HG02938 (cell line): ENCODE data around the gene PCP2.
A peak's percentile ranks its signal among the peaks of the same experiment; 100 is the strongest.

Source experiments
- ATAC-seq: cut with Tn5 transposase; IDR thresholded peaks from one replicate; pipeline ENCODE4 v1.9.1; 2021; ENCODE audit warnings: mild to moderate bottlenecking, moderate library complexity; ENCODE audit not compliant: unreplicated experiment

Gene PCP2

DNA sequence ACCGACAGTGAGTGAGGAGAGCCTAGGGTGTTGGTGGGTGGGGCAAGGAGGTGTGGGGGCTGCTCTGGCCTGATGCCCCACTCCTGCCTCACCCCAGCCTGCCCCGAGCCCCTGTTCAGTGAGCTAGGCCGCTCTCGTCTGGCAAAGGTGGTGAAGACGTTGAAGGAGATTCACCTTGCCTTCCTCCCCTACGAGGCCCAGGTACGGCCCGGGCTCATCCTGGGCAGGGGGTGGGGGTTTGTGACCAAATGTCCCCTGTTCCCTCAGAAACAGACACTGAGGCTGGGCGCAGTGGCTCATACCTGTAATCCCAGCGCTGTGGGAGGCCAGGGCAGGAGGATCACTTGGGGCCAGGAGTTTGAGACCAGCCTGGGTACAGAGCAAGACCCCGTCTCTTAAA is 7.3 kb upstream of the PCP2 start:
- ATAC-seq, result no peak

DNA sequence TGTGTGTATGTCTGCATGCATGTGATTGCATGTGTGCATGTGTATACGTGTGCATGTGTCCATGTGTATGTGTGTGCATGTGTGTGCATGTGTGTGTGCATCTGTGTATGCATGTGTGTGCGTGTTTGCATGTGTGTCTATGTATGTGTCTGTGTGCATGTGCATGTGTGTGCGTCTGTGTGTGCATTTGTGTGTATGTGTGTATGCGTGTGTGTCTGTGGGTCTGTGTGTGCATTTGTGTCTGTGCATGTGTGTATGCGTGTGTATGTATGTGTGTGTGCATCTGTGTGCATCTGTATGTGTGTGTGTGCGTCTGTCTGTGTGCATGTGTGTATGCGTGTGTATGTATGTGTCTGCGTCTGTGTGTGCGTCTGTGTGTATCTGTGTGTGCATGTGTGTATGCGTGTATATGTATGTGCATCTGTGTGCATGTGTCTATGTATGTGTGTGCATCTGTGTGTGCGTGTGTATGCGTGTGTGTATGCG is 6.4 kb upstream of the PCP2 start:
- no peak for ATAC-seq

DNA sequence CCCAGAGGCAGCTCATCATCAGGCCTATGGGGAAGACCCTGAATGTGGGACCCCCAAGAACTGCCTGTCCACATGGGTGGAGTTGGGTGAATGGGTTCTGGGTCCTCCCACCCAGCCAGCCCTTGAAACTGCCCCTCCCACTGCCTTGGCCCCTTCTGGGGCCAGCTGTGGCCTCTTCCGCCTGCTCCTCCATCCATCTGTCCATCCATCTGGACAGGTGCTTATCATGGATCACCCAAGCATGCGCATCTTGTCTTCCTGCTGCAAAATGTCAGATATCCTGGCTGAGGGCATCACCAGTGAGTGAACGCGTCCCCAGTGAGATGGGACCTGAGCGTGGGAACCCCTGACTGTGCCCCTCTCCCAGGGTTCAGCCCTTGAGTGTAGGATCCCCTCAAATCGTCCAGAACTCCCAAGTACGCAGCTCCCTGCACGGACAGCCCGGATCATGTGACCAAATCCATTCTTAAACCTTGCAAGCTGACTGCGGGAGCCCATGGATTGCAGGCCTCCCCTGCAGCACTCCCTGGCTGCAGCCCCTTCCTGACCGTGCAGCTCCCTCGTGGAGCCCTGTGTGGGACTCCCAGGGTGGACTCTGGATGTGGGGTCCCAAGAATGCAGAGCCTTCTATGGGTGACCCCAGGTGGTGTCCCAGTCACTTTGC is 5.4 kb upstream of the PCP2 start:
- ATAC-seq, result no peak

DNA sequence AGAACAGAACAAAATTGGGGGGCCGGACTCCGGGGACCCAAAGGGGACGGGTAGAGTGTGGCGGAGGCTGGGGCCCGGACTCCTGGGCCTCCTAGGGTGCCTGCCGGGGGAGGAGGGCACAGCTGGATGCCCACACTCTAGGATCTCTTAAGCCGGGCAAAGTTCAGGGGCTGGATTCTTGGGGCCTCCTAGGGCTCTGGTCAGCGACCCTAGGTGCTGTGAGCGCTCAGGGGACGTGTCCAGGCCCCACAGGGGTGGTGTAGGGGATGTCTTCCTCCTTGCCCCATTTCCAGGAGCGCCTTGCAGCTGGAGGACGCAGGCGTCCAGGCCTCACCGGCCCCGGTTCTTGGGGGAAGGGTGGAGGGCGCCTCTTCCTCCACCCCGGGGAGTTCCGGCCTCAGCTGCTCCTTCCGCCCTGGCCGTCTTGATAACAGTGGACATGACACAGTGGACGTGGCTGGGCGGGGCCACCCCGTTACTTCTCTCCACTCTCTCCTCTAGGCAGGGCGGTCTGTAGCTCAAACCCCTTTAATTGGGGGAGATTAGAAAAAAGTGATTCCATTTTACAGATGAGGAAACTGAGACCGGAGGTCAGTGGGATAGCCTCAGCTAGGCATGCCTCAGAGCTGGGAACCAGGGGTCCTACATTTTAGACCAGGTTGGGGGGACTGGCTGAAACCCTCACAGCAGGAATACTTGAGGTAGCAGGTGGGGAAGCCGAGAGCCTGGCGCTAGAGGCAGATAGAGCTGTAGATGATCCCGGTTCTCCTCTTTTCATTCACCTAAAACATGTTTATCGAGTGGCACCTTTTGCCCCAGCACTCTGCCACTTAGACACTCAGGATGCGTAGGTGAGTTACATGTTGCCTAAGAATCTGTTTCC is 4.1 kb upstream of the PCP2 start:
- ATAC-seq, result peak; percentile 6

DNA sequence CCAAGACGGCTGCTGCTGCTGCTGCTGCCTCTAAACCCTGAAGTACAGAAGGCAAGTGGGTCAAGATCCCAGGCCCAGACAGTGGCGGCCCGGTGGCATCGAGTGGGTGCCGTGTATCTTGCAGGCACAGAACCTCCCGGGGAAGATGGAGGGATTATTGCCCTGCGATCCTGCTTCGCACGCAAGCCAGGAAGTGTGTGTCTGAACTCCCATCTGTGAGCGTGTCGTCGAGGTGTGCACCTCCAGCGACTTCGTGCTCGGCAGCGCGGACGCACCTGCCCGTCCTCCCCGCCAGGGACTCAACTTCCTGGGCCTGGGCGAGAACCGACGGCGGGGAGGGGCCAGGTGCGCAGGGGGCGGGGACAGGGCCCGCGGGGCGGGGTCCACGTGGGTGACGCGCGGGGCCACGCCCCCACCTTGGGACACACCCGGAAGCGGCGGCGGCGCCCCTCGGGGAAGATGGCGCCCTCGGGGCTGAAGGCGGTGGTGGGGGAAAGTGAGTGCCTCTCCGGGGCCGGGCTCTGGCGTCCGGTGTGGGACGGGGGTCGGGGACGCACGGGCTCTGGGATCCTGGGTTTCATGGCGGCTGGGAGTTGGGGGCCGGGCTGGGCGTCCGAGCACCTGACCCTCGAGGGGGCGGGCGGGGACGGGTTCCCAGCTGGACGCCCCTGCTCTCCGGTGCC is 3.3 kb upstream of the PCP2 start, which contains the start of gene STXBP2:
Gene STXBP2 (plus strand): TSS at position 420 of the 683 bp plus-strand sequence. CDS start 40 bp downstream, at position 460.
- peak; percentile 46 for ATAC-seq

DNA sequence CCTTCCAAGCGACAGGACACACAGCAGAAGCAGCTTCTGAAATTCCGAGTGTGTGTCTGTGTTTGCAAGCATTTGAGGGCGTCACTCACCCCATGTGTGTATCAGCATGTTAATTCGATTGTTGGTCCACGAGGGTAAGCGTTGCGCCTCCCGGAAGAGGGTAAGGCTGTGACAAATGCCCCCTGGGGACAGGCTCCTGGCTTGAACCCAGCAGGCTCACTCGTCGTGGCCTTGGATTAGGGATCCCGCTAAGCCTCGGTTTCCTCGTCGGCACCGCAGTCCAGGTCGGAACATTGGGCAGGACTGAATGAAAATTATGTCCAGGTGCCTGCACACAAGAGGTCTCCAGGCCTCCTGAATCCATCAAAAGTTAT is 2.8 kb upstream of the PCP2 start:
- ATAC-seq, result no peak

DNA sequence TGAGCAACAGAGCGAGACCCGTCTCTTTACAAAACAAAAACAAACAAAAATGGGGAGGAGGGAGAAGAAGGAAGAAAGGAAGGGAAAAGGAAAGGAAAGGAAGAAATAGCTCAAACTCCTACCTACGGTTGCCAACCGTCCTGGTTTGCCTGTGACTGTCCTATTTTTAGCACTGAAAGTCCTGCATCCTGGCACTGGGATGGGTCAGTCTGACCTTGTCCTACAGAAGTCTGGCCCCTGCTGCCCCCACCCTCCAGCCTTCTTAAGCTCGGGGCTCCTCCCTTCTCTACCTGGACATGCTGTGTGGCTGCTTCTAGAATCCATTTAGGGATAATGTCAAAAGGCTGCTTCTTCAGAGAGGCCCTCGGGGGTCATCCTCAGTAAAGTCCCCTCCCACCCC is 2.2 kb upstream of the PCP2 start:
- ATAC-seq, result no peak

DNA sequence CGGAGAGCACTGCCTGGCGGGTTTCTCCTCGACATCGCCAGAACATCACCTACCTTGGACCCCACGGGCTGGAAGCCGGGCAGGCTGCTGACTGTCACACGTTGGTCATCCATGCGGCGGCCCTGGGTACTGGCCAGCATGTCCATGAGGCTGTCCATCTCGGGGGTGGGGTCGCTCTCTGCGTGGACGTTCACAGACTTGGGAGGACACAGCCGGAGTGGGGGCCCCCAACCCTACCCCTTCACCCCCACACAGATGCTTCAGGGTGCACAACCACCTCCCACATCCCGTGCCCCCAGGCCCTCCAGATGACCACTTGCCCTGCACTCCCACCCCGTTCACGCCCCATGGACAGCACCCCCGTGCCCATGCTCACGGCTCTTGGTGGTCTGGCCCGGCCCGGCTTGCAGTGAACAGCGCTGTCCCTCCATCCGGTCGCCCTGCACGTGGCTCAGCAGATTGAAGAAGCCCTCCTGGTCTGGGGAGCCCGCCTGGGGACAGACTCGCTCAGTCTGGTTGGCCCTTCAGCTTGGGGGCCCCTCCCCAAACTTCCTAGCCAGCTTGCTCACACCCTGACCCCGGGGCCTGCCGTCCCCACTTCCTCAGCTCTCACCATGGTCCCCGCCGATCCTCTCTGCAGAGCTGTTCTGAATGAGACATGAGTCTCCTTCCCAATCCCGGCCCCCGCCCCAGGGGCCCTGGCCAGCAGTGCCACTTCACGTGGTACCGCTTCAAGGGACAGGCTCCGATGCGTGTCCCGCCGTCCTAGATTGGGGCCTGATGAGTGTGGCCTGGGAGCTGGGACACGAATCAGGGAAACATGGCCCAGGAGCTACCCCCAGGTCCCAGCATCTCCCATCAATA is 947 bp downstream of the PCP2 start:
- no peak for ATAC-seq

DNA sequence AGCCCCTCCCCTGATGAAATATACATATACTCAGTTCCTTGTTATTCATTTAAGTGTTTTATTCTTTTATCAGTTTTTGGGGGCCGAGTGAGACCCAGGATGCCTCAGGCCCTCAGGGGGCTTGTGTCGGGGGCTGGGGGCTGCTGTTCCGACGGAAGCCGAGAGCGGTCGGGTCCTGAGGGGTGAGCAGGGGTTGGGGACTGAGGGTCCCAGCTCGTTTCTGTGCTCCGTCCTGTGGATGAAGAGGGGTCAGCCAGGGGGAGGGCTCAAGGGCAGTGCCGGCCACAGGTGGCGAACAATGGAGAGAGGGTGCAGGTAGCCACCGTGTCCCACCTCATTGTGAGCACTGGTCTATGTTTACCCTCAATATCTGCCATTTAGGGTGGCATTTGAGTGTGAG is 1.9 kb downstream of the PCP2 start:
- ATAC-seq, result no peak

DNA sequence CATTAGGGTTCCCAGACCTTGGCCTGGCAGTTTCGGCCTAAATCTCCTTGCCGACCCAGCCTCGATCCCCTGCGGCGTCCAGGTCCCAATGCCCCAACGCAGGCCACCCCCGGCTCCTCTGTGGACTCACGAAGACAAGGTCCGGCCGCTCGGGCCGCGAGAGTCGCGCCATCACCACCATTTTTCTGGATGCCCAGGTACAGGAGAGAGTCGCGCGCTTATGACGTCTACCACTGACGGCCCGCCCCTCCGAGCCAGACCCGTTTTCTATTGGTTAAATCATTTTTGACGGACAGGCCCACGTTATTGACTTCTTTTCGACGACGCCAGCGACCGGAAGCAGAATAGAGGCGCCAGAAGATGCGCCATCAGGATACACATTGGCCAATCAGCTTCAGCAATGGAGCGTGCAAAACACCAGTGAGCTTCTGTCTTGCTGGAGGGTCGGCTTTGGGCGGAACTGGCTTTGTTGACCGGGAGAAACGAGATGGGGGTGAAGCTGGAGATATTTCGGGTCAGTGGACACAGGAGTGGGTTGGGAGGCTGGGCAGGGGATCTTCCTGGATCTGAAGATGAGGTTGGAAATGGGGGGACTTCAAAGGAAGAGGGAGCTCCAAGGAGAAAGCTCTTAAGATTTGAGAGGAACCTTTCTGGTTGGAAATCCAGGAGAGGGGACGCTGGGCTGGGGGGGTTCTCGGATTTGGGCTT is 4.0 kb downstream of the PCP2 start, which contains the start of the genes PET100 and XAB2:
Gene PET100 (plus strand): TSS at position 447 of the 708 bp plus-strand sequence. CDS start 41 bp downstream, at position 488.
Gene XAB2 (minus strand): TSS at position 199 of the 708 bp plus-strand sequence. CDS start 18 bp downstream, at position 181.
- peak; percentile 93 for ATAC-seq

DNA sequence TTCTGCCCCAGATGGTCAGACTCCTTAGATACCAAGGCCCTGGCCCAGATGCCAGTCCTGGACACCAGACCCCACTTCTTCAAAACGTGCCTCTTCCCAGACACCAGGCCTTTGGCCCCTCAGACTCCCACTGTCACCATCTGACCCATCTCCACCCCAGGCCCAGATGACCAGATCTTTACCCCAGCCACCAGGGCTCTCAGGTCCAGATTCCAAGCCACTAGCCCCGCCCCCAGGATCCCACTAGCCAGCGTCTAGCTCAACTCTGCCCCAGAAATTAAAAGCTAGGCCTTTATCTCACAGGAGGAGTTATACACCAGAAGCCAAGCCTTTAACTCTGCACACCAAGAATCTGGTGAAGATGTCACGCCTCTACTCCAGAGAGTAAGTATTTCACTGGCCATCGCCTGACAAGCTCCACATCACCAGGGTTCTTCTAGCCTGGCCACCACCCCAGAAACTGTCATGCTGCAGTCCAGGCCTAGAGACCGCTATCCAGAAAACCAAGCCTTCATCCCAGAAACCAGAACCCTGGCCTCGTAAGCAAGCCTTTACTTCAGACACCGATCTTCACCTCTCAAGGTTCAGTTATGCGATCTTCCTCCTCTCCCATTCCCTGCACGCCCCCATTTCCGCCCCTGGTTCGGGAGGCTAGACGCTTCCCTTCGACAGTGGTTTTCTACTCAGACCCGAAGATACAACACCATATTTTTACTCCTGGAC is 4.8 kb downstream of the PCP2 start:
- no peak for ATAC-seq

DNA sequence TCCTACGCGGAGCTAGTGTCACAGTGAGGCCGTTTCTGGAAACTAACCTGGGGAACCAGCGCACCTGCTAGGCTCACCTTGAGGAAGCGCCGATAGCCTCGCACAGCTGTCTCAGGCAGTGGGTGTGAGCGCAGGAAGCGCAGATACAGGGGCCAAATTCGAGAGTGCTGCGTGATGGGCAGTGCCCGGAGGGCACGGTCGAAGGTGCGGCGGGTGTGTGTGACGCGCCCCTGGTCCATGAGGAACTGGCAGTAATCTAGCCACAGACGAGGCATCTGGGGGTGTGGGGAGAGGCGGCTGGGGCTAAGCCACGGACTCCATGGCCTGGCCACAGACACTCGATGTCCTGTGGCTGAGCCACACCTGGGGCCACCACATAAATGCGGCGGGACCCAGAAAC is 6.4 kb downstream of the PCP2 start:
- ATAC-seq, result no peak

DNA sequence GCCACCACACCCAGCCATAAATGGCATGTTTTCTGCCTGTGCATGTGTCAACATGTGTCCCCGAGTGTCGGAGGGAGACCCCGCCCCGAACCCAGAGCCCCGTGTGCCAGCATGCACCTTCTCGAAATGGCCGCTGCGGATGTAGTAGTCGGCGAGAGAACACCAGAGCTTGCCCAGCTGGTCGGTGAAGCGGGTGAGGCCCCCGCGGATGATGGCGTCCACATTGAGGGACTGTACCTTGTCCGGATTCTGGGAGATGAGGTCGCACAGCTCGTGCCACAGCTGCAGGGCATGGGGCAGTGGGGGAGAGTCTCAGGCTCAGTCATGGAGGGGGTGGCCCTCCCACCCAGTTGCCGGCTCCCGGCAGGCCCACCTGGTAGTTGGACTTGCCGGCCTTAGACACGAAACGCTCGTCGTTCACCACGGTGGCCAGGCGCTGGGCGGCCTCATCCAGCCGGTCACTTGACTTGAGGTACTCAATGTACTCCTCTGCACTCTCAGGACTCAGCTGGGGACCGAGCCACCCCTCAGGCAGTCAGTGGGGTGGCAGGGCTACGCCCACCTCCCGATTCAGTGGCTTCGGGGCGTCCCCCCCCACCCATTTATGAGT is 7.7 kb downstream of the PCP2 start:
- no peak for ATAC-seq

DNA sequence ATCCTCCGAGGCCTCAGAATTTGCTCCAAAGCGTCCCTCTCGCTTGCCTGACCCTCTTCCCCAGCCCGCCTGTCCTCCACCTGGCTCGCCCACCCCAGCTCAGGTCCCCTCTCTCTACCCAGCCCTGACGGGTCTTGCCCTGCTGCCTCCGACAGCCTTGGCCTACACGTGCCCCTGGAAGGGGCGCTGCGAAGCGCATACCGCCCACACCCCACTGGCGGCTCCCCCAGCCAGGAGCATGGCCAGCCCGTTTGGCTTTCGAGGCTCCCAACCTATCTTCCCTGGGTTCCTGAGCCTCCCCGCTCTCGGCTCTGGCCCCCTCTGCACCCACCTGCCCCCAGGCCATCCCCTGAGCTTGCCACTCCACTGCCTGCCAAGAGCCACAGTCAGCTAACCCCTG is 8.7 kb downstream of the PCP2 start:
- ATAC-seq, result no peak

DNA sequence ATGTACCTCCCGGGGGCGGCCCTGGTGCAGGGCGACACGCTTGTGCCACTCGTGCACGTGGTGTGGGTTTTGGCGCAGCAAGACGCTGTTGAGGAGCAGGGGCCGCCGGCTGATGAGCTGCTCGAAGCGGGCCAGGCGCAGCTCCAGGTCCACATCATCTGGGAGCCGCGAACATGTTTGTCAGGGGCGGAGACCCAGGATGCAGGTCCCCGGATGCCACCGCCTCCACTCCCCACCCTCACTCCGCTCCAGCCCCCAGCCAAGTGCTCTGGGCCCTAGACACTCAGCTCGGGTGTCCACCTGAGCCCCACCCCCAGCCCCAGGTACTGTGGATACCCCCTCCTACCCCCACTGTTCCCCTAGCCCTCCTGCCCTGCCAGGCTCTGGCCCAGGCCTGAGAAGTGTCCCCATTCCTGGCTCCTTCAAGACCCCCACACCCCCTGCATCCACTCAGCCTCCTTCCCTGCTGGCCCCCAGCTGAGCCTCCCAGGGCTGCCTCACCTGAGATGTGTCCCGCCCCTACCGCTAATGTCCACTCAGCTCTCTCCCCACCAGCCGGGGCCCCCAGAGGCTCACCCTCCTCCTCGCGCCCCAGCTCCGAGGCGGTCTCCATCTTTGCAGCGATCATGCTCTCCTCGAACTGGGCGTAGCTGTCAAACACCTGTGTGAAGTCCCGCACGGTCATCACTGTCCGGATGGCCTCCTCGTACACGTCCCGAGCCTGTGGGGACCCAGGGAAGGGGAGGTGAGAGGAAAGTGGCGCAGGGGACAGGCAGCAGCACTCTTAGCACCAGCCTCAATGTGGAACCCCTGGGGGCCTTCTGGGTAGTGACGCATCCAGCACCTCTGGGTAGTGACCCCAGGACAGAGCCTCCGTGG is 9.6 kb downstream of the PCP2 start:
- ATAC-seq, result no peak

DNA sequence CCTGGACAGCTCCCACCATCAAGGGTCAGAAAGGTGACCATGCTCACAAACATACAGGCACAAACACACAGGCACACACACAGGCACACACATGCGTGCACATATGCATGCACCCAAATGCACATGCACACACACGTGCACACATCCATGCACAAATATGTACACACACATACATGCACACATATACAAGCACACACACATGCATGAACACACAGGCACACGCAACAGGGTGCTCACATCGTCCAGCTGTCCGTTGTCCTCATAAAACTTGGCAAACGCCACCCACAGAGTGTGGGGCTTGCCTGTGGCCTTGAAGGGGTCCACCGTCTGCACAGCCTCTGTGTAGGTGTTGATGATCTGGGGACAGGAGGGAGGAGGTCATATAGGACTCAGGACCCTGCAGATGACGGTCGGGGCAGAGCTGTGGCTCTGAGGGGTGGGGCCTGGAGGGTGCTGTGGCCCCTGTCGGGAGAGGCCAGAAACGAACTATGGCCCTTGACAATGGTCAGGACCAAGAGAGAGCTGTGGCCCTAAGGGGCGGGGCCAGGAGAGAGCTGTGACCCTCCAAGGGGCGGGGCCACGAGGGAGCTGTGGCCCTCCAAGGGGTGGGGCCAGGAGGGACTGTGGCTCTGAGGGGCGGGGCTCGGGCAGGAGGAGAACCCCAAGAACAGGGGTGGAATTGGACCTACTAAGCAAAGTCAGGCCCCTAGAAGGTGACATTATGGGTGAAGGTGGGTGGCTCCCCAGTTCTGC is 10.4 kb downstream of the PCP2 start:
- no peak for ATAC-seq
